ENCODE results near the gene FAM174C.
A peak's percentile ranks its signal among the peaks of the same experiment; 100 is the strongest.

The FAM174C gene

DNA sequence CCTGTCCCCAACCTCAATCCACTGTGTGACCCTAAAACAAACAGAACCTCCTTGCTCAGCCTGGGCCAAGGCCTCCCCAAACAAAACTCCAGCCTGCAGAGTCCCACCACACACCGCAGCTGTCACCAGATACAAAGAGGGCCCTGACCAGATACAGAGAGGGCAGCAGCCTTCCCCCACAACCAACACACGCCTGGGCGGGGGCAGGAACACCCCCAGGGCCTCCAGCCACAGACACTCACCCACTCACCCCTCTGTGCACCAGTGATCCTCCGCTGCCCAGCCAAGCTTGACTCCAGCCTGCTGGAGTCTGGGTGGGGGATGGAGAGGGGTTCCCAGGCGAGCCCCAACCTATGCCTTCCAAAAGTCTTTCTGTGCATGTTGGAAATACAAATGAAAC, 12.1 kb upstream of the FAM174C start:
- DNase-seq = no peak

- peak; percentile 96 for DNase-seq
These were observed 10.3 kb upstream of the FAM174C start for GRCh38 chr19:1264801-1265614.

- DNase-seq = peak; percentile 94
These were observed 9.7 kb upstream of the FAM174C start for GRCh38 chr19:1265615-1266128.

- peak; percentile 90 for DNase-seq
These were observed 9.0 kb upstream of the FAM174C start for GRCh38 chr19:1266129-1266915.

DNA sequence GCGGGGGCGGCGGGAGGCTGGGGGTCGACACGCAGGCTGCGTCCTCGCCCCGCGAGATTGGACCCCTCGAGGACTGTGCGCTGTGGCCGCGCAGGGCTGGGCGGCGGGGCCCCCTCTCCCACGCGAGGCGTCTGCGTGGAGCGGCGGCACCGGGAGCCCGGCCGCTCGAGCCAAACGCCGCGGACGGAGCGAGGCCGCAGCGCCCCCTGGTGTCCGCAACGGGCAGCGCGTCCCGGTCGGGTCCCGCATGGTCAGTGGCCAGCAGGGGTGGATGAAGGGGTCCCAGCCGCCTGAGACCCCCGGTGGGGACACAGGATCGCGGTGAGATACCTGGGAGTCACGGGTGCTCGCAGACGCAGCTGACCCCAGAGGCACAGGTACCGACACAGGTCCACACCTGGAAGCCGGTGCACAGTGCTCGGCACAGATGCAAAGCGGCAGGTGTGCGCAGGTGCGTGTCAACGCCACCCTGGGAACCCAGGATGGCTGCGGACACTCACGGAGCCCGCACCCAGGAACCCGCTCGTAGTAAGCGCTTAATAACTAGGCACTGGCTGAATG, 8.3 kb upstream of the FAM174C start:
- peak; percentile 59 for DNase-seq

- no peak for DNase-seq
These were observed 7.7 kb upstream of the FAM174C start for GRCh38 chr19:1267477-1268225.

DNA sequence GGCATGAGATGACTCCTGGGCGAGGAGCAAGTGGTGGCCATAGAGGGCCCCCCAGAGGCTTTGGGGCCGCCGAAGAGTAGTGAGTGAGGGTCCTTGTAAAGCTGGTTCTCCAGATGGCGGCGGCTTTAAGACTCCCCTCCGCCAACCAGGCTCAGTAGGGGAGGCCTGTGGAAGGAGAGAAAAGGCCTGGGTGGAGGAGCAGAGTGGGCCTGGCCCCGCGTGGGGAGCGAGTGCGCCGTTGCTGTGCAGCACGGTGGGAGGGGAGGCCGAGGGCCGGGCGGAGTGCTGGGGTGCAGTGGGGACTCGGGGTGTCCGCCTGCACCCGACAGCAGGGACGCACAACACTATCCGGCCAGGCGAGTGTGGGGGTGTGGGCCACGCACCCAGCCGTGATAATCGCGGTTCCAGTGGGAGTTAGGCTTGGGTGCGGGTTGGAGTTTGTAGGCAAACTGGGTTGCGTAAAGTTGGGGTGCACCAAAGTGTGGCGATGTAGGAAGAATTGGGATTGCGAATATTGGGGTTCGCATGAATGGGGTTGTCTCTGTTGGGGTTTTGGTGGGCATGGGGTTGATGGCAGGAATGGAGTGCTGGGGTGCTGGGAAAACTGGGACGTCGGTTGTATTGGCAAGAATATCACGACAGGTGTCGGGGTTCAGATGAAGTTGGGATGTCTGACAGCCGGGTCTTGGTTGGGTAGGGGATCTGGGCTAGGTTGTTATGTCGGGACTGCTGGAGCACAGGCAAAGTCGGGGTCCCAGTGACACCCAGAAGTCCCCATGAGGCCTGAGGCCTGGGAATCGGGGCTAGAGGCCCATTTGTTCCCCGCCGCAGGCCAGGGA, 6.9 kb upstream of the FAM174C start:
- DNase-seq = no peak

DNA sequence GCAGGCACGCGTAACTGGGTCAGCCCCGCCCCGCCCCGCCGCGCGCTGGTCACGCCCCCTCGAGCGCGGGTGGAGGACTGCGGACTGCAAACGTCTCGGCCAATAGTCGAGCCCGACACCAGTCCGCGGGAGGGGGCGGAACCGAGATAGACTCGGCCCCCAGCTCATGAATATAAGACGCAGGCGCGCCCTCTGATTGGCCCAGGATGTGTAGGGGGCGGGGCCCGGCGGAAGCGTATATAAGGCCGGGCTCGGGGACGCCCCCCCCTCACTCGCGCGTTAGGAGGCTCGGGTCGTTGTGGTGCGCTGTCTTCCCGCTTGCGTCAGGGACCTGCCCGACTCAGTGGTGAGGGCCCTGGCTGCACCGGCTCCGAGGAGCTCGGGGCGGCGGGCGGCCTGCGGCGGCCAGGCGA, 6.3 kb upstream of the FAM174C start, which contains the start of gene CIRBP:
TSS of gene CIRBP (plus strand) at position 268 of the 413 bp plus-strand sequence. CDS start 1,602 bp downstream, outside the sequence.
- peak; percentile 99 for DNase-seq

DNA sequence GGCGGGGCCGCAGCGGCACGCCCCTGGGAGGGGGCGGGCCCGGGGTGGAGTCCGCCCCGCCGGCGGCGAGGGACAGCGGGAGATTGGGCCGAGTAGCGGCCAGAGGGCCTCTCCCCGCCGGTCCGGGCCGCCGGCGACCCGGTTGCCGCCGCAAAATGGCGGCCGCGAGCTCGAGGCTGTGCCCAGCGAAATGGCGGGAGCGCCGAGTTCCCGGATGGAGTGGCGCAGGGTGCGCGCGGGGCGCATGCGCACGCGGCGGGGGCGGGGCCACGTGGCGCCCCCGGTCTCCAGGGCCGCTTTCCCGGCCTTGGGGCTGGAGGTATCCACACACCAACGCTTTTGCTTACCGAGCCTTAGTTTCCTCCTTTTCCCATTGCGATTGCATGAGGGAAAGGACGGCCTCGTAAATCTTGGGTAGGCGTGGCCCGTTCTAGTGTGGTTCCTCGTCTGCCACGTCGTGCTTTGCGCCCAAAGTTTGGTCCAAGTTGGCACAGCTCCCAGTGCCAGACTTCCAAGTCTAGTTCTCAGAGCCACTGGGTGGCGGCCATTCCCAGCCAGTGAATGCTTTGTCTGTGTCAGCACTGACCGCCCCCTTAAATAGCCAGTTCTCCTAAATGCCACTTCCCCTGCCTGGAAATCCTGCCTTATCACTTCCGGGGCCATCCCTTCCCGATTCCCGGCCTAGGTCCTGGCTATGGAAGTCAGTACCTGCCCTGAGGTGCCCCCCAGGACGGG, 5.7 kb upstream of the FAM174C start:
- peak; percentile 86 for DNase-seq

DNA sequence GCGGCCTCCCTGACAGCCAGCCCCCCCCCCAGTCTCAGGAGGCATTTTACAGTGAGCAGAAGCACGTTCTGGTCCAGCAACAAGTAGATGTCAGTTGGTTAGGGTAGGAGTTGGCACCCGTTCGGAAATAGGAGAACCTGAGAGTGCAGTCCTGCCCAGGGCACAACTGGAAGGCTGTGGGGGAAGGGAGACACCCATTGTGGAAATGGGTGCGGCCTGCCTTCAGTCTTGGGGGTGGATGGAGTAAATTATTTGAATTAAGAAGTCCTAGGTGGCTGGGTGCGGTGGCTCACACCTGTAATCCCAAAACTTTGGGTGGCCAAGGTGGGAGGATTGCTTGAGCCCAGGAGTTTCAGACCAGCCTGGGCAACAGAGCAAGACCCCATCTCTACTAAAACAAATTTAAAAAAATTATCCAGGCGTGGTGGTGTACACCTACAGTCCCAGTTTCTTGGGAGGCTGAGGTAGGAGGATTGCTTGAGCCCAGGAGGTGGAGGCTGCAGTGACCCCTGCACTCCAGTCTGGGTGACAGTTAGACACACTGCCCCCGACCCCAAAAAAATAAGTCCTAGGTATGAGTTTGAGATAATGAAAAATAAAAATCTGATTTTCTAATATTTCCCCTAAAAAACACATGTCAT, 5.0 kb upstream of the FAM174C start:
- no peak for DNase-seq

DNA sequence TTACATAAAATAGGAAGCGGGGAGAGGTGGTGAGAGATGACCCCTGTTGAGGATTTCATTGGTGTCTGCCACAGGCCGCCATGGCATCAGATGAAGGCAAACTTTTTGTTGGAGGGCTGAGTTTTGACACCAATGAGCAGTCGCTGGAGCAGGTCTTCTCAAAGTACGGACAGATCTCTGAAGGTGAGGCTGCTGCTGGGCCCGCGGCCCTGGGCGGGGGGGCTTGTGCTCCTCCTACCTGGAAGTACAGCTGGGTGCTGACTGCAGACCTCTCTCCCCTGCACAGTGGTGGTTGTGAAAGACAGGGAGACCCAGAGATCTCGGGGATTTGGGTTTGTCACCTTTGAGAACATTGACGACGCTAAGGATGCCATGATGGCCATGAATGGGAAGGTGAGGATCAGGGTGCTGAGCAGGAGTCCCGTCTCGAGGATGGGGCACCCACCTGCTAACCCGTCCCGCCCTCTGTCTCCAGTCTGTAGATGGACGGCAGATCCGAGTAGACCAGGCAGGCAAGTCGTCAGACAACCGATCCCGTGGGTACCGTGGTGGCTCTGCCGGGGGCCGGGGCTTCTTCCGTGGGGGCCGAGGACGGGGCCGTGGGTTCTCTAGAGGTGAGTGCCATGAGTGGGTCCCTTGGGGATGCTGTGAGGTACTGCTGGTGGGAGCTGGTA, 4.3 kb upstream of the FAM174C start:
- DNase-seq = no peak

GRCh38 chr19:1271528-1272422, 3.6 kb upstream of the FAM174C start:
- no peak for DNase-seq

DNA sequence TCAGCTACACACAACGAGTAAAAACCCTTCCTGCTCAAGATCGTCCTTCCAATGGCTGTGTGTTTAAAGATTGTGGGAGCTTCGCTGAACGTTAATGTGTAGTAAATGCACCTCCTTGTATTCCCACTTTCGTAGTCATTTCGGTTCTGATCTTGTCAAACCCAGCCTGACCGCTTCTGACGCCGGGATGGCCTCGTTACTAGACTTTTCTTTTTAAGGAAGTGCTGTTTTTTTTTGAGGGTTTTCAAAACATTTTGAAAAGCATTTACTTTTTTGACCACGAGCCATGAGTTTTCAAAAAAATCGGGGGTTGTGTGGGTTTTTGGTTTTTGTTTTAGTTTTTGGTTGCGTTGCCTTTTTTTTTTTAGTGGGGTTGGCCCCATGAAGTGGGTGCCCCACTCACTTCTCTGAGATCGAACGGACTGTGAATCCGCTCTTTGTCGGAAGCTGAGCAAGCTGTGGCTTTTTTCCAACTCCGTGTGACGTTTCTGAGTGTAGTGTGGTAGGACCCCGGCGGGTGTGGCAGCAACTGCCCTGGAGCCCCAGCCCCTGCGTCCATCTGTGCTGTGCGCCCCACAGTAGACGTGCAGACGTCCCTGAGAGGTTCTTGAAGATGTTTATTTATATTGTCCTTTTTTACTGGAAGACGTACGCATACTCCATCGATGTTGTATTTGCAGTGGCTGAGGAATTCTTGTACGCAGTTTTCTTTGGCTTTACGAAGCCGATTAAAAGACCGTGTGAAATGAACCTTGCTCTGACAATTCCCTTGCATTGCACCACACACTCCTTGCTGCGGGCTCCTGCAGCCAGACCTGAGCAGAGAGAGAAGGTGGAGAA, 2.7 kb upstream of the FAM174C start:
- DNase-seq = no peak

DNA sequence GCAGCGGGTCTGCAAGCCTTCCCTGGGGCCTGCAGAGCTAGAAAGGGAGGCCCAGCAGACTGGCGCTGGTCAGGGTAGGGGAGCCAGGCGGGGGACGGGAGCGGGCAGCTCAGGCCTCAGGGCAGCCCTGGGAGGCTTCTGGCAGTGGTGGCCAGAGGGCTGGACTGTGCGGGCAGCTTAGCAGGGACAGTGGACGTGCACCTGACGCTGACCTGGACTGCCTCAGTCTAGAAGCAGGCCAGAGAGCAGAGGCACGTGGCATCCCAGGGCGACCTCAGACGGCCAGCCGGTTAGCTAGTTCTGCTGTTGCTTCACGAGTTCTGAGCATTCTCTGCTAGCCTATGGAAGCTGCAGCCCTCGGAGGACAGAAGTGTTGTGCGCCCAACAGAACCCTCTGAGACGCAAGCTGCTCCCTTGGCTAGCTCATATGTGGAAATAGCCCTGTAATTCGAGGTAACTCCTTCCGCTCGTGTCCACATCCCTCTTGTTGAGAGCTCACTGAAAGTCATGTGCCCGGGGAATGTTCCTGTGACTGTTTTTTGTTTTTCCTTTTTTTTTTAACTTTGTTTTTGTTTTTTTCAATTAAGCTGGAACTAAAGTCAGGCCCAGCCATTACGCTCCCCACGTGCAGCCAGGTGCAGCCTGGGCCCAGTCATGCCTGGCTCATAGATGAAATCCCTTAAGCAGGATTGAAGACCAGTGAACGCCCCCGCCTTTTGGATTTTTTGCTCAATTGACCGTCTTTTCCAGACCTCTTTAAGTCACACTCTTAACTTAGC, 1.9 kb upstream of the FAM174C start:
- DNase-seq = no peak

DNA sequence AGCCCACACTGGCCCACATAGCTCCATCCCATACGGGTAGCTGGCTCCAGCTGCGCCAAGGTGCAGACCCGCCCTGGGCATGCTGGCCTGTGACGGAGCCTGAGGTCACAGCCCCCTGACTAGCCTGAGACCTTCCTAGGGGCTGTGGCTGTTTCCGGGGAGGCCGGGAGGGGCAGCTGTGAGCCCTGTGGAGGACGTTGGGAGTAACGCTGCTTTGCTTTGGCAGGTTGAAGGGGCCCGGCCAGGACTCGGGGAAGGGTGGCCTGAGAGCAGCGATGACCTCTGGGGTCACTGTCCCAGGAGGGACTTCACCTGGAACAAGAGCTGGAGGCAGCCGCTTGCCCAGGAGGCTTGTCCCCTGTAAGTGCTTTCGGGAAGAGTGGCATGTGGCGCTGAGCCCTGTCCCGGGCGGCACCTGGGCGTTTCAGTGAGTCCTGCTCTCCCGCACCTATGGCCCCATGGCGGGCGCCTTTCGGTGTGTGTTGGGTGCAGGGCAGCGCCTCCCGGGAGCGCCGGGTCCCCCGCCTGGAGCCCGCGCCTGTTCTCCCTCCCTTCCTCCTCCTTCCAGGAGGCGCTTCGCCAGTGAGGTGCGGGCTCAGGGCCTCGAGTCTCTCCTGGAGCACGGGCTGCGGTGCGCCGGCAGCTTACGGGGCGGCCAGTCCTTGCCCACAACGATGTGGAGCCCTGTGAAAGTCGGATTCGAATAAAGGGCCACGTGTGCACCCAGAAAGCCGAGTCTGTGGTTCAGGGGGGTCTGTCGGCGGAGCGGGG, 1.1 kb upstream of the FAM174C start:
- DNase-seq = no peak

DNA sequence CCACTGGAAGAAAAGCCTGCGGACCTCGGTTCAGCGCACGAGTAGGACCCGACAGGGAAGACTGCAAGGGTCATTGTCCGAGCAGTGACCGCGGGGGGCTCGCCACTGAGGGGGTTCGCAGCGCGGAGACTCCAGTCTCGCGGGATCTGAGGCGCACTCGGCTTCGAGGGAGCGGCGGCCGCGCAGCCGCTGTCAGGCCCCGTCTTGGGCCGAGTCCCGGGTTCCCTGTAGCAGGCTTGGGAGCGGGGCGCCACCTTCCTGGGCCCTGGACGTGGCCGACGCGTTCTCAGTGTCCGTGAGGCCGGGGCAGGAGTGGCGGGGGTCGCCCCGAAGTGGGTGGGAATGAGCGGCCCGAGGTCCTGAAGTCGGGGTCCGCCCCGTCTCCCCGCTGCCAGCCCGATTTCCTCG, 474 bp upstream of the FAM174C start:
- no peak for DNase-seq
